SK-N-SH (cell line): ENCODE measurements around the gene ARMH3.

ENCODE experiments used
- CTCF ChIP-seq: fragments of 200-600 bp; sonication (generic); IDR thresholded peaks from 2 replicates; pipeline ENCODE4 v1.6.1; 2017; ENCODE audit warnings: antibody characterized with exemption, mild to moderate bottlenecking, moderate library complexity
- ELF1 ChIP-seq: IDR thresholded peaks from 2 replicates; pipeline ENCODE4 v1.4.0; 2012

GRCh38 chr10:101850749-101851148 is 205.2 kb downstream of the ARMH3 start:
- no peak for TF ChIP-seq CTCF
- no peak for TF ChIP-seq ELF1
